ENCODE results near the gene HHAT. TPM values are rescaled to one million over a fixed set of nuclear protein-coding genes. Genes with fewer than 3 reads are reported as not detected.
"Not testable (repeated sequence)": the region's sequence is repeated elsewhere in the genome, so short reads cannot be mapped to it uniquely, and the experiment has no call there.

Gene HHAT
- total and polyA plus RNA-seq, 4 experiments from 2014 or later, result 4.3 to 6.8 (median 5.8) TPM

GRCh38 chr1:210352575-210352974 is 23.9 kb downstream of the HHAT start:
- ChIA-PET POLR2A (ENCODE audit: partially characterized antibody) (no interaction called here), CTCF (ENCODE audit: partially characterized antibody) (interaction anchor here (1.0 to 3.9 kb wide), 2 partner anchors 8 to 42 kb away, joined by 3 to 20 read pairs; no protein-coding TSS in a partner anchor)
- H3K4me3 ChIP-seq (ENCODE audit: low read length in 2 of 2), result no peak overlapping the region
- no peaks in the 10 kb centered on the region for H3K4me1 ChIP-seq (ENCODE audit: insufficient read depth, low read length)
- peak overlapping the region in 1 of 7 donors; percentile 36 for H3K27ac Mint-ChIP-seq
- H3K27me3 Mint-ChIP-seq, result no peaks in the 10 kb centered on the region
- H3K27ac ChIP-seq (ENCODE audit: low read depth, low read length), result no peak overlapping the region
- H3K9me3 ChIP-seq (ENCODE audit: control insufficient read depth in 1 of 2, low read length in 2 of 2), result no peaks in the 10 kb centered on the region
- no peak for DNase-seq
- H3K4me1 Mint-ChIP-seq, result peaks cover 0 to 5% (median 5%) of the 10 kb centered on the region in 4 donors
- H3K36me3 Mint-ChIP-seq, result peaks cover 13 to 23% of the 10 kb centered on the region in 2 donors
- intact Hi-C loops (cut with micrococcal nuclease), result no loop called here
- H3K4me3 Mint-ChIP-seq, result no peak overlapping the region
- no peaks in the 10 kb centered on the region for H3K36me3 ChIP-seq (ENCODE audit: insufficient read depth, low read length)
- no peaks in the 10 kb centered on the region for H3K27me3 ChIP-seq (ENCODE audit: insufficient read depth, low read length)
- no peaks in the 10 kb centered on the region for H3K9me3 Mint-ChIP-seq

DNA sequence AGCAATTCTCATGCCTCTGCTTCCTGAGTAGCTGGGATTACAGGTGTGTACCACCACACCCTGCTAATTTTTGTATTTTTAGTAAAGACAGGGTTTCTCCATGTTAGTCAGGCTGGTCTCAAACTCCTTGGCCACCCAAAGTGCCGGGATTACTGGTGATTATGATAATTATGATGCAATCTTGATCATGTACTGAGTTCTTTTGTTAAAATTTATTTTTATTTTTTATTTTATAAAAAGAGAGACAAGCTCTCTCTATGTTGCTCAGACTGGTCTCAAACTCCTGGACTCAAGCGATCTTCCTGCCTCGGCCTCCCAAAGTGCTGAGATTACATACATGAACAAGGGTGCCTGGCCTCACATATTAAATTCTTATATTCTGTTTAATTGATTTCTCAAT is 25.6 kb downstream of the HHAT start:
- POLR2A ChIA-PET (ENCODE audit: partially characterized antibody); CTCF ChIA-PET (ENCODE audit: partially characterized antibody): not testable (repeated sequence)

GRCh38 chr1:210358626-210359025 is 29.9 kb downstream of the HHAT start:
- Mint-ChIP-seq H3K9me3 (no peaks in the 10 kb centered on the region), H3K4me3 (no peak overlapping the region), H3K36me3 (peaks cover 5 to 7% of the 10 kb centered on the region in 2 donors), H3K4me1 (peaks cover 0 to 12% (median 5%) of the 10 kb centered on the region in 4 donors), H3K27me3 (no peaks in the 10 kb centered on the region), H3K27ac (no peak overlapping the region)
- DNase-seq, result no peak
- H3K4me3 ChIP-seq (ENCODE audit: low read length in 2 of 2), result no peak overlapping the region
- POLR2A ChIA-PET (ENCODE audit: partially characterized antibody), result no interaction called here
- intact Hi-C loops (cut with micrococcal nuclease), result no loop called here
- CTCF ChIA-PET (ENCODE audit: partially characterized antibody), result interaction anchor here (1.6 to 9.1 kb wide), 5 partner anchors 8 to 55 kb away, joined by 3 to 71 read pairs (median 5); no protein-coding TSS in a partner anchor
- no peaks in the 10 kb centered on the region for H3K9me3 ChIP-seq (ENCODE audit: control insufficient read depth in 1 of 2, low read length in 2 of 2)
- no peaks in the 10 kb centered on the region for H3K27me3 ChIP-seq (ENCODE audit: insufficient read depth, low read length)
- no peaks in the 10 kb centered on the region for H3K4me1 ChIP-seq (ENCODE audit: insufficient read depth, low read length)
- no peaks in the 10 kb centered on the region for H3K36me3 ChIP-seq (ENCODE audit: insufficient read depth, low read length)
- no peak overlapping the region for H3K27ac ChIP-seq (ENCODE audit: low read depth, low read length)

More for the DNA sequence above, 25.6 kb downstream of the HHAT start:
- H3K27me3 Mint-ChIP-seq; H3K4me3 Mint-ChIP-seq; H3K27me3 ChIP-seq (ENCODE audit: insufficient read depth, low read length); H3K9me3 Mint-ChIP-seq; H3K9me3 ChIP-seq (ENCODE audit: control insufficient read depth in 1 of 2, low read length in 2 of 2); H3K4me1 ChIP-seq (ENCODE audit: insufficient read depth, low read length); H3K36me3 ChIP-seq (ENCODE audit: insufficient read depth, low read length); H3K4me1 Mint-ChIP-seq; DNase-seq; H3K27ac ChIP-seq (ENCODE audit: low read depth, low read length); intact Hi-C loops (cut with micrococcal nuclease); H3K4me3 ChIP-seq (ENCODE audit: low read length in 2 of 2); H3K27ac Mint-ChIP-seq: not testable (repeated sequence)
- peaks cover 13 to 14% of the 10 kb centered on the region in 2 donors for H3K36me3 Mint-ChIP-seq

DNA sequence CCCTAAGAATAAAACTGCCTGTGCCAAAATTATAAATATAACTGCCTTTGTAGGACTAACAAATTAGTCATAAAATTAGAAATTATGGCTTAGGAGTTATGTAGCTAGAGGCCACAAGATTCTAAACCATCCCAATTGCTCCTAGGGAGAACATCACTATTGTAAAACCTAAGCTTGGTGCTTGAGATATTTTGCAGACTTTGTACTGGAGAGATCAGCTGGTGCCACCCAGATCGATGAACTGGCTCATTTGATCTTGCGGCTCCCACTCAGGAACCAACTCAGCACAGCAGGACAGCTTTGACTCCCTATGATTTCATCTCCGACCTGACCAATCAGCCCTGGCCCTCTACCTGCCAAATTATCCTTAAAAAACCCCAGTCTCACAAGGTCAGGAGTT is 30.6 kb downstream of the HHAT start:
- H3K9me3 Mint-ChIP-seq, result no peaks in the 10 kb centered on the region
- no peaks in the 10 kb centered on the region for H3K27me3 ChIP-seq (ENCODE audit: insufficient read depth, low read length)
- peaks cover 3 to 10% of the 10 kb centered on the region in 2 donors for H3K36me3 Mint-ChIP-seq
- no peaks in the 10 kb centered on the region for H3K27me3 Mint-ChIP-seq
- no peak overlapping the region for H3K4me3 ChIP-seq (ENCODE audit: low read length in 2 of 2)
- H3K4me1 ChIP-seq (ENCODE audit: insufficient read depth, low read length), result no peaks in the 10 kb centered on the region
- CTCF ChIA-PET (ENCODE audit: partially characterized antibody), result interaction anchor here (1.2 to 9.1 kb wide), 9 partner anchors 9 to 54 kb away, joined by 3 to 71 read pairs (median 16); no protein-coding TSS in a partner anchor
- H3K27ac ChIP-seq (ENCODE audit: low read depth, low read length), result no peak overlapping the region
- intact Hi-C loops (cut with micrococcal nuclease), result no loop called here
- H3K4me1 Mint-ChIP-seq, result peaks cover 0 to 9% (median 3%) of the 10 kb centered on the region in 4 donors
- POLR2A ChIA-PET (ENCODE audit: partially characterized antibody), result no interaction called here
- H3K27ac Mint-ChIP-seq, result no peak overlapping the region
- H3K4me3 Mint-ChIP-seq, result no peak overlapping the region
- no peak for DNase-seq
- H3K9me3 ChIP-seq (ENCODE audit: control insufficient read depth in 1 of 2, low read length in 2 of 2), result no peaks in the 10 kb centered on the region
- H3K36me3 ChIP-seq (ENCODE audit: insufficient read depth, low read length), result no peaks in the 10 kb centered on the region

DNA sequence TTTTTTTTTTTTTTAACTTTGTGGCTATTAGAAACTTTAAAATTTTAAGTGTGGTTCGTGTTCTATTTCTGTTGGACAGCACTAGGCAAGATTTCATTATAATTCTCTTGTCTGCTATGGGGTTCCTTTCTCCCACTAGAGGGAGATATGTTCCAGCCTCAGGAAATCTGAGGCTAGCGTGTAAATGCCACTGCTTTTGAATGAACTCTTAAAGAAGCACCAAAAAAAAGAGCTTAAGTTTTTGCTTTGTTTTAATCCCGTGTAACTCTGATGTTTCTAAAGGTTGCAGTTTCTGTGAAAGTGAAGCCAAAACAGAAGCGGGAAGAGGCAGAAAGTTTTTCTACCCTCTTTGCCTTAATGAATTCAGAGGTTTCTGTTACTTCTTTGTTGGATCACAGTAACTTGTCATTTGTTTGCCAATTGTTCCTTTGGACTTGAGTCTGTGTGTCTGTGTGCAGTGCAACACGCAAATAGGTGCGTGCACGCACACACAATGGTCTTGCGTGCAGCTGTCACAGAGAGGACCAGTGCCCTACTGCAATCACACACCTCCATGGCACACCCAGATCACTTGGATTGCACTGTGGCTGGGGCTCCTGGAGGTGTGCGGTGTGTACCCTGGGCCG is 32.3 kb downstream of the HHAT start:
- no peak overlapping the region for H3K4me3 Mint-ChIP-seq

DNA sequence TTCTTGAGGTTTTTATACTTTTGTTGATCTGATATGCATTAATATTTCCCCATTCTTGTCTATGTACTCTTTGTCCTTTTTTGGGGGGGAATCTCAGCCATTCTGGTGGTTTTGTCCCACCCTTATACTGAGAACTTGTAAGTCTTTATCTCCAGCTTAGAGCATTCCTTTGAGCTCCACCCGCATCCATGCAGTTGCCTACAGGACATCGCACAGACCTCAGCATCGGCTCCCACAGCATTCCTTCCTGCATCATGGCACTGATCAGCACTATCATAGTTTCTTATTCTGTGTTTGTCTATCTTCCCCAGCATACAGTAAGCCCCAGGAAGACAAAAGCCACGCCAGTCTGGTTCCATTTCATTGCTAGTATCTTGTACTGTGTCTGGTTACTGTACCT is 33.0 kb downstream of the HHAT start:
- Histone ChIP-seq H3K27me3 (ENCODE audit: insufficient read depth, low read length) (no peaks in the 10 kb centered on the region), H3K27ac (ENCODE audit: low read depth, low read length) (no peak overlapping the region), H3K9me3 (ENCODE audit: control insufficient read depth in 1 of 2, low read length in 2 of 2) (no peaks in the 10 kb centered on the region), H3K36me3 (ENCODE audit: insufficient read depth, low read length) (no peaks in the 10 kb centered on the region), H3K4me1 (ENCODE audit: insufficient read depth, low read length) (no peaks in the 10 kb centered on the region), H3K4me3 (ENCODE audit: low read length in 2 of 2) (no peak overlapping the region)
- no peak overlapping the region for H3K4me3 Mint-ChIP-seq
- no peaks in the 10 kb centered on the region for H3K9me3 Mint-ChIP-seq
- POLR2A ChIA-PET (ENCODE audit: partially characterized antibody), result interaction anchor here (0.9 kb wide), 1 partner anchor 29 kb away, joined by 3 read pairs; no protein-coding TSS in a partner anchor
- intact Hi-C loops (cut with micrococcal nuclease), result loop anchor here (1.0 to 2.0 kb wide), 3 partner anchors 21 to 39 kb away; partner anchors contain the start of gene HHAT
- no peak overlapping the region for H3K27ac Mint-ChIP-seq
- DNase-seq, result no peak
- CTCF ChIA-PET (ENCODE audit: partially characterized antibody), result interaction anchor here (1.1 to 9.1 kb wide), 7 partner anchors 11 to 41 kb away, joined by 3 to 71 read pairs (median 16); no protein-coding TSS in a partner anchor
- peaks cover 3 to 10% of the 10 kb centered on the region in 2 donors for H3K36me3 Mint-ChIP-seq
- peaks cover 0 to 9% (median 3%) of the 10 kb centered on the region in 4 donors for H3K4me1 Mint-ChIP-seq
- H3K27me3 Mint-ChIP-seq, result no peaks in the 10 kb centered on the region

More for the DNA sequence above, 32.3 kb downstream of the HHAT start:
- H3K36me3 ChIP-seq (ENCODE audit: insufficient read depth, low read length), result no peaks in the 10 kb centered on the region
- H3K9me3 Mint-ChIP-seq, result no peaks in the 10 kb centered on the region
- peak in 4 of 5 donors; percentile 17 to 34 (median 21) for DNase-seq
- peaks cover 3 to 10% of the 10 kb centered on the region in 2 donors for H3K36me3 Mint-ChIP-seq
- ChIA-PET POLR2A (ENCODE audit: partially characterized antibody) (interaction anchor here (0.7 to 0.9 kb wide), 3 partner anchors 18 to 28 kb away, joined by 3 read pairs; no protein-coding TSS in a partner anchor), CTCF (ENCODE audit: partially characterized antibody) (interaction anchor here (0.6 to 9.1 kb wide), 16 partner anchors 8 to 1869 kb away, joined by 3 to 71 read pairs (median 4); partner anchors contain the start of gene HHAT)
- no peak overlapping the region for H3K27ac Mint-ChIP-seq
- no peak overlapping the region for H3K27ac ChIP-seq (ENCODE audit: low read depth, low read length)
- H3K9me3 ChIP-seq (ENCODE audit: control insufficient read depth in 1 of 2, low read length in 2 of 2), result no peaks in the 10 kb centered on the region
- H3K27me3 Mint-ChIP-seq, result no peaks in the 10 kb centered on the region
- H3K4me3 ChIP-seq (ENCODE audit: low read length in 2 of 2), result no peak overlapping the region
- intact Hi-C loops (cut with micrococcal nuclease), result loop anchor here (1.0 to 2.0 kb wide), 3 partner anchors 20 to 39 kb away; partner anchors contain the start of gene HHAT
- H3K27me3 ChIP-seq (ENCODE audit: insufficient read depth, low read length), result no peaks in the 10 kb centered on the region
- no peaks in the 10 kb centered on the region for H3K4me1 ChIP-seq (ENCODE audit: insufficient read depth, low read length)
- peaks cover 0 to 9% (median 3%) of the 10 kb centered on the region in 4 donors for H3K4me1 Mint-ChIP-seq

DNA sequence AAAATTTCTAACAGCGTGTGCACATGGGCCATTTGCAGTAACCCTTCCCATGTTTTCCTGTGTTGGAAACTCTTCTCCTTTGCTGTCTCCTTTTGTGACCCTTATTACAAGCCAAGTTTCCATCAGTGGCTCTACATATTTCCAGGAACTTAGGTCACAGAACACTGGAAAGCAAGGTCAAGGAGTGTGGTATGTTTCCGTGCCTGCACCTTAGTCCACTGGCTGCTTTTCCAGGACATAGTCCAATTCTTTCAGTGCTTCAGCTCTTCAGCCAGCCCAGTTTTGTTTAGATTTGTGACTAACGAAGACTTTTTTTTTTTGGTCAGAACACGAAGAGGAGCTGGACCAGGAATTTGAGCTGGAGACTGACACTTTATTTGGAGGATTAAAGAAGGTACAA is 33.8 kb downstream of the HHAT start:
- H3K36me3 ChIP-seq (ENCODE audit: insufficient read depth, low read length), result no peaks in the 10 kb centered on the region
- no peak overlapping the region for H3K4me3 ChIP-seq (ENCODE audit: low read length in 2 of 2)
- intact Hi-C loops (cut with micrococcal nuclease), result no loop called here
- peaks cover 0 to 9% (median 3%) of the 10 kb centered on the region in 4 donors for H3K4me1 Mint-ChIP-seq
- no peaks in the 10 kb centered on the region for H3K27me3 ChIP-seq (ENCODE audit: insufficient read depth, low read length)
- CTCF ChIA-PET (ENCODE audit: partially characterized antibody), result interaction anchor here (0.7 to 9.1 kb wide), 4 partner anchors 12 to 44 kb away, joined by 3 to 71 read pairs (median 4); no protein-coding TSS in a partner anchor
- H3K27ac ChIP-seq (ENCODE audit: low read depth, low read length), result no peak overlapping the region
- no peak overlapping the region for H3K27ac Mint-ChIP-seq
- H3K27me3 Mint-ChIP-seq, result no peaks in the 10 kb centered on the region
- POLR2A ChIA-PET (ENCODE audit: partially characterized antibody), result no interaction called here
- H3K4me3 Mint-ChIP-seq, result no peak overlapping the region
- peaks cover 3 to 10% of the 10 kb centered on the region in 2 donors for H3K36me3 Mint-ChIP-seq
- no peaks in the 10 kb centered on the region for H3K9me3 Mint-ChIP-seq
- H3K4me1 ChIP-seq (ENCODE audit: insufficient read depth, low read length), result no peaks in the 10 kb centered on the region
- no peak for DNase-seq
- no peaks in the 10 kb centered on the region for H3K9me3 ChIP-seq (ENCODE audit: control insufficient read depth in 1 of 2, low read length in 2 of 2)

Measured in CD4-positive, alpha-beta memory T cell (primary cell).